ENCODE data around the gene ZNF396.
A peak's percentile ranks its signal among the peaks of the same experiment; 100 is the strongest.

Gene ZNF396

DNA sequence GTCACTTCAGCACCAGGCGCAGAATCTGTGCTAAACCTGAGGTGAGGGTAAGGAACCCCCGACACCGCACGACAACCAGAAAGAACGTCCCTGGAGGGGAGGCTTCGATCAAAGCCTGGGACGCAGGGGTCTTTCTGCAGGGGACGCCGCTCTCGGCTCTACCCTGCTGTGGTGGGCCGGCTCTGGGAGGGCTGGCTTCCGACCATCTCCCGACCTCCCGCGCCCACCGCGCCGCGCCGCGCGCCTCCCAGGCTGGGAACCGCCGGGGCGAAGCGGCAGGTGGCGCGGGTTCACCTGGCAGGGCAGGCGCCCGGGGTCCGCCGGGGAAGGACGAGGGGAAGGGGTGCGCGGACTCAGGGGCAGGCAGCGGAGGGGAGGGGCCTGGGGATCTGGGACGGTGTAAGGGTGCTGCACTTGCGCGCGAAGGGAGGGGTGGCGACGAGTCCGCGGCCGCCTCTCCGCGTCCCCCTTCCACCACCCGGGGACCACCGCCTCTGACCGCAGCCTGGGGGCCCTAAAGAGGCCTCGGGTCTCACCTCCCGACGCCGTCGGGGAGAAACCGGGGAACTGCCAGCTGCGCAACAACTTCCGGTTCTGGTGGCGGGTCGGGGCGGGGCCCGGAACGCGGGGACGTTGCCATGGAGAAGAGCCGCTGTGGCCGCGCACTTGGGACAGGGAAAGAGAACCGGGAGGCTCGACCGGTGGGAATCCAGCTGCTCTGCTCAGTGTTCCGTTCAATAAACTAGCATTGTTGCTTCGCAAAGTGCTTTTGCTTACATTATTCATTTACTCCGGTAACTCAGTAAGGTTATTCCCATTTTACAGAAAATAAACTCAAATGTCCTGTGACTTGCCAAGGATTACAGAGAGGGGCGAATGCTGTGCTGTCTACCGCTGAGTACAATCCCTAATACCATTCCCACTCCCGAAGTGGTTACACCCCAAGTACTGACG lies at the start of gene ZNF396:
Gene ZNF396, minus strand, starts transcription at position 596 of the 954 bp plus-strand sequence. CDS start 3,045 bp downstream, outside the sequence.
- DNase-seq (ENCODE audit: low read depth), result no peak
- H3K4me3 ChIP-seq (ENCODE audit: low read depth, low read length), result peak within 1 kb of the TSS; percentile 67

DNA sequence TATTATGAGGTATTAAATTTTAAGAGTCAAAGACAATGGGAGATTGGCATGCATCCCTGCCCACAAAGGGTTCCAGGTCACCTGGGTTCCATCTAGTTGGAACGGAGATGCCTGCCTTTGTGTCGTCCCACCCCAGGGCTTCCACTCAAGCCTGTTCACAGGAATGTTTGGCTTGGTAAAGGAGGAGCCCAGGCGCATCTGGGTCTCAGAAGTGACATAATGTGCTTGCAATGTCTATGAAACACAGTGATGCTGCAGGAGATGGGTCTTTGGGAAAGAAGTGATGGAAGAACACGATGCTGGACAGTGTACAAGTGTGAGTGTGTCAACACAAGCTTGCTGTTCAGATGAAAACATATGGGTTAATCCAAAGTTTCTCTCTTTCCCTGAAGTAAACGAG lies 49.6 kb upstream of the ZNF396 start:
- no peak overlapping the region for H3K4me3 ChIP-seq (ENCODE audit: low read depth, low read length)
- DNase-seq (ENCODE audit: low read depth), result no peak
- TF ChIP-seq, protein P1, sequence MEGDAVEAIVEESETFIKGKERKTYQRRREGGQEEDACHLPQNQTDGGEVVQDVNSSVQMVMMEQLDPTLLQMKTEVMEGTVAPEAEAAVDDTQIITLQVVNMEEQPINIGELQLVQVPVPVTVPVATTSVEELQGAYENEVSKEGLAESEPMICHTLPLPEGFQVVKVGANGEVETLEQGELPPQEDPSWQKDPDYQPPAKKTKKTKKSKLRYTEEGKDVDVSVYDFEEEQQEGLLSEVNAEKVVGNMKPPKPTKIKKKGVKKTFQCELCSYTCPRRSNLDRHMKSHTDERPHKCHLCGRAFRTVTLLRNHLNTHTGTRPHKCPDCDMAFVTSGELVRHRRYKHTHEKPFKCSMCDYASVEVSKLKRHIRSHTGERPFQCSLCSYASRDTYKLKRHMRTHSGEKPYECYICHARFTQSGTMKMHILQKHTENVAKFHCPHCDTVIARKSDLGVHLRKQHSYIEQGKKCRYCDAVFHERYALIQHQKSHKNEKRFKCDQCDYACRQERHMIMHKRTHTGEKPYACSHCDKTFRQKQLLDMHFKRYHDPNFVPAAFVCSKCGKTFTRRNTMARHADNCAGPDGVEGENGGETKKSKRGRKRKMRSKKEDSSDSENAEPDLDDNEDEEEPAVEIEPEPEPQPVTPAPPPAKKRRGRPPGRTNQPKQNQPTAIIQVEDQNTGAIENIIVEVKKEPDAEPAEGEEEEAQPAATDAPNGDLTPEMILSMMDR (IDR thresholded peaks at IDR 0.05; ENCODE audit: low read depth, low read length, missing control alignments), result no peak

More for the DNA sequence above, at the start of gene ZNF396:
- TF ChIP-seq, protein P1 (IDR thresholded peaks at IDR 0.05; ENCODE audit: low read depth, low read length, missing control alignments), result no peak

DNA sequence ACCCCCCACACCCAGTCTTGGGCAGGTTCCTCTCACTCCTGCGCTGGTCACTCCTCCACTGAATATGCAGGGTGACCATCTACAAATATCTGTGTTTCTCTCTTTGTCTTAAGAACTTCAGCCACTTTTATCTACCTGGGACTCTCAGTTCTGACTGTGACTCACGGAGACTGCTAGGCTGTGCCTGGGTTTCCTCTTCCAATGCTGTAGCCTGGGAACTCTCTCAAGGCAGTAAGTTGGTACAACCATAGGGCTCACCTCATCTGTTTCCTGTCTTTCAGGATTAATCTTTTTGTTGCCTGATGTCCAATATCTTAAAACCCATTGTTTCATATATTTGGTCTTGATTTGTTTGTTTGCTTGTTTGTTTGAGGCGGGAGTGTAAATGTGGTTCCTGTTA lies 47.2 kb upstream of the ZNF396 start:
- DNase-seq (ENCODE audit: low read depth), result no peak
- no peak overlapping the region for H3K4me3 ChIP-seq (ENCODE audit: low read depth, low read length)
- TF ChIP-seq, protein P1 (IDR thresholded peaks at IDR 0.05; ENCODE audit: low read depth, low read length, missing control alignments), result no peak

DNA sequence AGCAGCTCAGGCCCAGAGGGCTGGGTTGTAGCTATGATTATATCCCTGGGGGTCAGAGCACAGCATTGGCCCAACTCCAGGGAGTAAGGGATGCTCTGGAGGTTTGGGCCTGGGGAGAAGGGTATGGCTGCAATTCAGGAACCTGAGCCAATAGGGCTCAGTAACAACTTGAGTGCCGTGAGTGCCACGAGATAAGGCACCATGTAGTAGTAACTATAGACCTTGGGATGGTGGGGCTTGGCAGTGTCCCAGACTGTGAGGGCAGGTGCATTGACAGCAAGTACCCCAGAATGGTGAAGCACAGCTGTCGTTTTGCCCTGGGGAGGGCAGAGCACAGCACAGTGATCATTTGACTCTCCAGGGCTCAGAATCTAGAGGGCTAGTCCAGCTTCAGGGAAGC lies 45.1 kb upstream of the ZNF396 start:
- TF ChIP-seq, protein P1 (IDR thresholded peaks at IDR 0.05; ENCODE audit: low read depth, low read length, missing control alignments), result no peak
- H3K4me3 ChIP-seq (ENCODE audit: low read depth, low read length), result no peak overlapping the region
- DNase-seq (ENCODE audit: low read depth), result no peak

DNA sequence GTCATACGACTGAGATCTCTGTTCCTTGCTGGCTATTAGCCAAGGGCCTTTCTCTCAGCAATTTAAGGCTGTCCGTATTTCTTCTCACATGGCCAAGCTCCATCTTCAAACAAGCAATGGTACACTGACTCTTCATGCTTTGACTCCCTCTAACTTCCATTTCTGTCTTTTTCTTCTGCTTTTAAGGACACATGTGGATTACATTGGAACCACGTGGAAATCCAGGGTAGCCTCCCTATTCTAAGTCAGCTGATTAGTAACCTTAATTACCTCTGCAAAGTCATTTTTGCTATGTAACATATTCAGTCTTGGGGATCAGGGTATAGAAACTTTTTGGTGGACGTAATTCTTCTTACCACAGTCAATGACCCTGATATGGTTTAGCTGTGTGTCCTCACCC lies 41.5 kb upstream of the ZNF396 start:
- H3K4me3 ChIP-seq (ENCODE audit: low read depth, low read length), result no peak overlapping the region
- DNase-seq (ENCODE audit: low read depth), result no peak
- TF ChIP-seq, protein P1 (IDR thresholded peaks at IDR 0.05; ENCODE audit: low read depth, low read length, missing control alignments), result no peak

DNA sequence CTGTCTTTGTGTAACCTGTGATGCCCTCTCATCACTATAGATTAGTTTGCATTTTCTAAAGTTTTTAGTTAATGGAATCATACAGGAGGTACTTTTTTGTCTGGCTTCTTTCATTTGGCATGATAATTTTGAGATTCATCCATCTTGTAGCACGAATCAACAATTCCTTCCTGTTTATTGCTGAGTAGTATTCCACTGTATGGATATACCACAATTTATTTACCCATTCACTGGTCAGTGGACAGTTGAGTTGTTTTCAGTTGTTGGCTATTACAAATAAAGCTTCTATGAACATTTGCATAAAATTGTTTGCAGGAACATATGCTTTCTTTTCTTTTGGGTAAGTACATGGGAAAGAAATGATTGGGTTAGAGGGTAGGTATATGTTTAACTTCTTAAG lies 40.1 kb upstream of the ZNF396 start:
- DNase-seq (ENCODE audit: low read depth), result no peak

More for the DNA sequence above, 40.1 kb upstream of the ZNF396 start:
- TF ChIP-seq, protein P1 (IDR thresholded peaks at IDR 0.05; ENCODE audit: low read depth, low read length, missing control alignments), result no peak
- no peak overlapping the region for H3K4me3 ChIP-seq (ENCODE audit: low read depth, low read length)

Data from GM12864 (cell line).